GM21528 (cell line): ENCODE measurements around the gene PADI3.
"Not testable (repeated sequence)": the region's sequence is repeated elsewhere in the genome, so short reads cannot be mapped to it uniquely, and the experiment has no call there.

Experiments
- ATAC-seq: cut with Tn5 transposase; IDR thresholded peaks from one replicate; pipeline ENCODE4 v1.9.1; 2021; ENCODE audit warnings: mild to moderate bottlenecking, moderate library complexity; ENCODE audit not compliant: unreplicated experiment, low FRiP score

Gene PADI3

DNA sequence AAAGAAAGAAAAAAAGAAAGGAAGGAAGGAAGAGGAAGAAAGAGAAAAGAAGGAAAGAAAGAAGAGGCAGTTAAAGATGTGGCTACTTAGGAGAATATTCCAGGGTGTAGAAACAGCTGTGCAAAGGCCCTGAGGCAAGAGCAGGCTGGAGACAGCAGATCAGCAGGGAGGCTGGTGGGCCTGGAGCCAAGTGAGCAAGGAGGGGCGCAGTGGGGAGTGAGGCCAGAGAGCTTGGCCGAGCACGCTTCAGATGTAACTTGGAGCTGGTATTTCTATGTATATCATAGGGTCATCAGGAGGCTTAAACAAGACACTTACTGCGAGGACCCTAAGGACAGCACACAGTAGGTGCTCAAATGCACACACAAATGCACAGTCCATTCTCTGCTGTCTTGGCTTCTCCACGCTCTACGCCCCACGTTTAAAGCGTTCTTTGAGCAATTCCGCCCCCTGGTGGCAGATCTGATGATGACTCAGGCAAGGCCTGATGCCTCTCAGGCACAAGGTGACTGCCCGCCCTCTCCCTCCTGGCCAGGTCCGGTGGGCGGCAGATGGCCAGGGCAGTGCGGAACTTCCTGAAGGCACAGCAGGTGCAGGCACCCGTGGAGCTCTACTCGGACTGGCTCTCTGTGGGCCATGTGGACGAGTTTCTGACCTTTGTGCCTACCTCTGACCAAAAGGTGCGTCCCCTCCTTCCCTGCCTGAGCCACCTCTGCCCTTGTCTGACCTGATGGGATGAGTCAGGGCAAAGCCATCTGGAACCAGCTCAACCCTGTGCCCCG lies 11.9 kb upstream of the PADI3 start:
- no peak for ATAC-seq

DNA sequence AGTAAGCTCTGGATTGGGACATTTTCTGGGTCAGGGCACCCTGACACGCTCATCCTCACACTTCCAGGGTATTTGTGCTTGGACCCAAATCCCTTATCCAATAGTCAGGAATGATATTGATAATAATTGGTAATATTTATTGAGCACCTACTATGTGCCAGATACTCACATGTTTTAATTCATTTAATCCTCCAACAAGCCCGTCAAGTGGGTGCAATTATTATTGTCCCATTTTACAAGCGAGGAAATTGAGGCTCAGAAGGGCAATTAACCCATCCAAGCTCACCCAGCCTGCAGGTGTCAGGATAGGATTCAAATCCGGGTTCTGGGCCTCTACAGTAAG lies 11.4 kb upstream of the PADI3 start:
- no peak for ATAC-seq

DNA sequence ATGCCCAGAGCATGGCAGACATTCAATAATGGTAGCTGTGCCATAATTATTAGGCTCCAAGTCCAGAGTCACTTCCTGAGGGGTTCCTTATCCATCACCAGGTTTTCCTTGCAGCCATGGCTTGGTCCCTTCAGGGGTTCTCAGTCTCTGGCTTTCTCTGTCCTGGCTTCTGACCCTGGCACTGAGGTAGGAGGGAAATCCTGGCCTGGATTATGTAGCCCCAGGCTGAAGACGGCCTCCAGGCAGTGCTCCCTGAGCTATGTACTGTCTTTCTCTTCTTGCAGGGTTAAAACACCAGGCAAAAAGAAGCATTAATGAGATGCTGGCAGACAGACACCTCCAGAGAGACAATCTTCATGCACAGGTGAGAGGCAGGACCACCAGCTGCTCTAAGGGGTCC lies 9.5 kb upstream of the PADI3 start:
- ATAC-seq: no peak

DNA sequence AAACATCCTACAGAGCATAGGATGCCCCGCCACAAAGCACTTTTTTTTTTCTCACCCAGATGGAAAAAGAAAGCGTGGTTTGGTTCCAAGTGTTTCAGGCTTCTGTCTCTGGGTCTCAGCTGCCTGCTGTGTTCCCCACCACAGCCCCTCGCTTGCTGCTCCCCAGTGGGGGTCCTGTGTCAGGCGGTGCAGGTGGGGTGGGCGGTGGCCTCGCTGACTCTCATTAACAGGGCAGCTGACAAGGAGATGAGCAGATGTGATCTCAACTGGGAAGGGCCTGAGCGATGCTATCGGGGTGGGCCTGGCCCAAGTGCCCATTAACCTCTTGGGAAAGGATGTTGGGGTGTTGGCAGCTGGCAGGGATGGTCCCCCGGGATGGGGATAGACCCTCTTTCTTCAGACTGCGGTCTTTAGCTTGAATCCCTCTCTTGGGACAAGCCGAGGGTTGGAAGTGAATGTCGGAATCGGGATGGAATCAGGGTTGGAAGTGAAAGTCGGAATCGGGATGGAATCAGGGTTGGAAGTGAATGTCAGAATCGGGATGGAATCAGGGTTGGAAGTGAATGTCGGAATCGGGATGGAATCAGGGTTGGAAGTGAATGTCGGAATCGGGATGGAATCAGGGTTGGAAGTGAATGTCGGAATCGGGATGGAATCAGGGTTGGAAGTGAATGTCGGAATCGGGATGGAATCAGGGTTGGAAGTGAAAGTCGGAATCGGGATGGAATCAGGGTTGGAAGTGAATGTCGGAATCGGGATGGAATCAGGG lies 7.7 kb upstream of the PADI3 start:
- not testable (repeated sequence) for ATAC-seq

DNA sequence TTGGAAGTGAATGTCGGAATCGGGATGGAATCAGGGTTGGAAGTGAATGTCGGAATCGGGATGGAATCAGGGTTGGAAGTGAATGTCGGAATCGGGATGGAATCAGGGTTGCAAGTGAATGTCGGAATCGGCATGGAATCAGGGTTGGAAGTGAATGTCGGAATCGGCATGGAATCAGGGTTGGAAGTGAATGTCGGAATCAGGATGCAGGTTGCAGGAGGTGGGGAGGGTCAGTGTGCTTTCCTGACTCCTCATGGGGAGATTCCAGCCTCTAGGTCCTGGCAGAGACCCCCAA lies 7.2 kb upstream of the PADI3 start:
- ATAC-seq: not testable (repeated sequence)

DNA sequence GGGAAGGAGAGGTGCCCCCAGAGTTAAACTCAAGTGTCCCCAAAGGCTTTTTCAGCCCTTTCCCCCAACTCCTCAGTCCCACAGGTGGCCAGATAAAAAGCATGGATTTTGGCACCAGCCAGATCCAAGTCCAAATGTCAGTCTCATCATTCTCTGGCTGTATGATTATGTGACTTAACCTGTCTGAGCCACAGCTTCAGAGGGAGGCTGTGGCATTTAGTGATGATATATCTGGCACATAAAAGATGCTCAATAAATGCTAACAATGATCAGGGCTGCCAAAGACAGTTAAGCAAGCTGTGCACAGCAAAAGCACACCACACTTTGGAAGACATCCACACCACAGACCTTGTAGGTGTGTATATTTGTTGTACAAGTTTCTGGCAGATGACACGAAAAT lies 5.6 kb upstream of the PADI3 start:
- ATAC-seq: no peak

DNA sequence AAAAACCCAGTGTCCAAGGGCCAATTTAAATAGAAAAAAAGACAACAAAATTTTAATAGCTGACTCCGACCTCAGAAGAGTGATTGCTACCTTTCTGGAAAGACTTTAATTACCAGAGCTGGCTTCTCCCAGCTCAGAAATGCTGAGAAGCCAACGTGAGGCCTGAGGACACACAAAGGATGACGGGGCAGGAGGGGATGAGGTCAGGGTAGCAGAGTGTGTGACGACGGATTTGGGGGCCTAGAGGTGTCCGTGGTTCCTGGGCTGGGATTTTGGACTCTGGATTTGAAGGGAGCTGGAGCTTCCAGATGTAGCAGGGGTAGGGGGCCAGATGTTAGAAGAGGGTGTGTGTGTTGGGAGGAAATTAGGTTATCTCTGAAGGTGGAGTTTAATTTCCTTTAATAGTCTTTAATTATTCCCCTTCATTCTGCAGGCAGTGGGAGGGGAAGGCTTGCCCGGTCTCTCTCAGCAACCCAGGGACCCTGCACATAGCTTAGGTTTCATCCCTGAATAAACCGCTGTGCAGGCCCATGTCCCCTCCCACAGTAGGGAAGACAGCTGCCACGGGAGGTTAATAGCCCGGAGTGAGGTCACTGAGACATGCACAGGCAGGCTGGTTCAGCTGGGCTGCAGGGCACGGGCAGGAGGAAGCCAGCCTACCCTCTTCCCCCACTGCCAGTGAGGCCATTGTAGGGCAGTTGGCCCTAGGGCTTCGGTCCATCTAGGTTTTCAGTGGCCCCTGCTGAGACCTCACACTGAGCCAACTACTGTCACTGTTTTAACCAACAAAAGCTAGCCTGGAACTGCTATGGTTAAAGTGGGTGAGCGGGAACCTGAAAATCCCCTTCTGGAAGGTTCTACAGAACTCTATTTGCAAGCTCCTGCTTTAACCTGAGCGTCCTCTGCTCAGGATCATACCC lies 3.8 kb upstream of the PADI3 start:
- no peak for ATAC-seq

DNA sequence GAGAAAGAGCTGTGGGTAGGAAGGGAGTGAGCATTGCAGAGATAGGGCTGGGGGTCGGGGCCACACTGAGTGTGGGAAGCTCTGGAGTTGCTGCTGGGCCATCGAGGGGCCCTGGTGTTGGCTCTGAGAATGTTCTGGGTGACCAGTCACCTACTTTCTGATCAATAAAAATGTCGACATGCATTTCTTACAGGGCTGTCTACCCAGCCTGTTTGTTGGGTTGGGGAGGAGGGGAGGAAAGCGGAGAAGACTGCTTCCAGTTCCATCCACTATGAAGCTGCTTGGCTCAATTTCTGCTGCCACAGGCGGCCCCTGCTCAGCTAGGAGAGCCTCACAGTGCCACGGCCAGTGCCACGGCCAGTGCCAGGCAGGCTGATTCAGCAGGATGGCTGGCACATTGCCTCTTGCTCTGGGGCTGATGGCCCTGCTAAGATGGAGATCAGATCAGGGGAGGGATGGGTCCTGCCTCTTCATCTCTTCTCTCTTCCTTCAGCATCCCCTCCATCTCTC lies 3.0 kb upstream of the PADI3 start:
- ATAC-seq: no peak

DNA sequence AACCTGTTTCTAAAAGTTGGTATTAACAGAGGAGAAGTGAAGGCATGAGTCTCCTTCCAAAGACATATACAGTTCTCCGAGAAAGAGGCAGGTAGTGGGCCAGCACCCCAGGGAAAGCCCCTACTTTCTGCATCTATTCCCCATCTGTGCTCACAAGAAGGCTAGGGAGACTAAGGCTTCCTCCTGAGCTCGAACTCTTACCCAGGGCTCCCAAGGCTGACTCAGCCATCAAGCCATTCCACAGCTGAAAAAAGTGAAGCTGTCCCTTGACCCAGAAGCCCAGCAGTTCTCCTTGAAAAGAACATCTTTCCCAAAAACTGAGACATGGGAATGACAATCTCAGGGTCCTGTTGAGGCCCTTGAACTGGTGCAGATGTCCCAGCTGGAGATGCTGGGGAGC lies 1.9 kb upstream of the PADI3 start:
- no peak for ATAC-seq

DNA sequence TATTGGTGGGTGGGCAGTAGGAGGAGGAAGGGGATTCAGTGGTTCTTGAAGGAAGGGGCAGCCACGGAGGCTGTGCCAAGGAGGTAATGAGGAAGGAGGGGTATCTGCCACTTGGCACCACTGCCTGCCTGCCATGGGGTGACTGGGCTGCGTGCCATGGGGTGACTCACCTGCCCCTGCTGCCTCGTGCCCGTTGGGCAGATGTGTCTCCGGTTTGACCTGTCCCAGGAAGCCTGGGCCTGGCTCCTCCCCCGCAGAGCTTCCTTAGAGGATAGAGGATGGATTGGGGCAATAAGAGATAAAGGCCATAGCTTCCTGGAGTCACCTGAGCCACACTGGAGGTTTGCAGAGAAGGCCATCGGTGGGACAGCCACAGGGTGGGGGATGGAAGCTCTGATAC lies 1.7 kb downstream of the PADI3 start:
- ATAC-seq: no peak

DNA sequence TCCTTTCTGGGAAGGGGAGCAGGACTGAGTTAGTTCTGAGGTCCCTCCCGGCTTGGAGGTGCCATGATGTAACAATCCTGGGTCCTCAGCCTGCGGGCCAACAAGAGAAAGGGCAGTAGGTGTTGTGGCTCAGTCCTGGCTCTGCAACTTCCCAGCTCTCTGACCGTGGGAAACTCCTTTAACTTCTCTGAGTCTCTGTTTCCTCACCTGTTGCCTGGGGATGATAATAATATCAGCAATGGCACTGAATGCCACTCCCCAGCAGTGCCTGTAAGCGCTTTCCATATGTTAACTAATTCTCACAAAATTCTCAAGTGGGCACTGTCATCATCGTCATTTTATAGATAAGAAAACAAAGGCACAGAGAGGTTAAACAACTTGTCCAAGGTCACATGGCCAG lies 2.3 kb downstream of the PADI3 start:
- ATAC-seq: no peak

DNA sequence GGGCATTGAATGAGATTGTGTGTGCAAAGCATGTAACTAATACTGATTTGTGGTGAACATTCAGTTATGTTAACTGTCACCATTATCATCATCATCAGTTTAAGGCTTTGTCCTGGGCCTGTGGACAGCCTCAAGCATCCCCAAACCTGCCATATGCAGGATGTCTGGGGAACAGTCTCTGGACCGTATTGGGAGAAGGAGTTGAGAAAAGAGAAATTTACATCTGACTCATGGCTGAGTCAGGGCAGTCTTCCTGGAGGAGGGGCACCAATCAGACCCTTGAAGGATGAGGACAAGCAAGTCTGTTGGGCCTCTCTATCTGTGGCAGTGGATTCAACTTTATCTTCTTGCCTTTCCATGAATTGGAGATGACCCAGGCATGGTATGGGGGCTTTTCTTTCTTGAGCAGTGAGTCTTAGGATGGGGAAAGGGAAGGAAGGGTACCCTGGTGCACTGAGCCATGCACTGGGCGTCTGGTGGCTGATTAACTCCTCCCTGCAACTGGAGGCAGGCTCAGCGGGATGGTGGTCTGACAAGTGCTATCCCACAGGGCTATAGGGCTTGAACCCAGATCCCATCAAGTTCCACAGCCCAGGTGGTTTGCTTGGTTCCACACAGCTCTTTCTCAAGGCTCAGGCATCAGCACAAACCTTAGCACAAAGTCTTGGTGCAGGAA lies 2.9 kb downstream of the PADI3 start:
- ATAC-seq: no peak

DNA sequence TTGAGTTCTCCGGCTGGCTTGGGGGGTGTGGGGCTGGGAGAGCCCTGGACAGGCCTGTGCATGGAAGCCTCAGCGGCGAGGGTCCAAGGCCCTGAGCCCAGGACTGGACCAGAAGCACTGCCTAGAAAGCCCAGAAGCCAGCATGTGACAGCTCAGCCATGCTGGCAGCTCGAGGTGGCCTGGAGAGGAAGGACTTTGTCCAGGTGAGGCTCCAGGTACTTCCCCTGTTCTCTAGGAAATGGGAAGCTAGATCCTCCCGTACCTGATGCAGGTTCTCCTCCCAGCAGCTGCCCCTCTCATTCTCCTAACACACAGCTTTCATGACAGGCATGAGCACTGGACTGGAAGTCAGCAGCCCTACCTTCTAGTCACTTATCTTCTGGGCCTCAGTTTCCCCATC lies 6.4 kb downstream of the PADI3 start:
- ATAC-seq: no peak

DNA sequence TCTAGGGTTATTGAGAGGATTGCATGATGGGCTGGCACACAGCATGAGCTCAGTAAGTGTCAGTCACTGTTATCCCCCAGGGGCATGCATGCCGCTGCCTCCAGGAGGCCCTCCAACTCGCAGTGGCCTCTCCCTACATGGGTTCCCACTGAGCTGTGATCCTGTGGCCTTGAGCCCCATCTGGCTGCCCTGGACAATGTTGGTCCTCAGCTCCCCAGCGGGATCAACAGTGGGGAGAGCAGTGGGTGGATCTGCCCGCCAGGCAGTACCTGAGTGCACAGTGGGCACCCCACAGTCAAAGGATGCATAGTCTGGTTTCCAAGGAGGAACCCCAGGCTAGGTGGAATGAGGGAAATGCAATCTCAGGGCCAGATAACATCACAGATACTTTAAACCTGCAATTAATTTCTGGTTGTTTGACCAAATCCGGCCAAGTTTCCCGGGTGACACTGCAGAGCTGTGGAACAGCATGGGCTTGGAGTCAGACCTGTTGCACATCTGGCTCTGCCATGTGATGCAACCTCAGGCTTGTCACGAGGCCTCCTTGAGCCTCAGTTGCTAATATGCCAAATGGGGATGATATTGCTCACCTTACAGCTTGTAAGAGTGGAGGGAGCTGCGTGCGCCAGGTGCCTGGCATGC lies 9.3 kb downstream of the PADI3 start:
- ATAC-seq: no peak

DNA sequence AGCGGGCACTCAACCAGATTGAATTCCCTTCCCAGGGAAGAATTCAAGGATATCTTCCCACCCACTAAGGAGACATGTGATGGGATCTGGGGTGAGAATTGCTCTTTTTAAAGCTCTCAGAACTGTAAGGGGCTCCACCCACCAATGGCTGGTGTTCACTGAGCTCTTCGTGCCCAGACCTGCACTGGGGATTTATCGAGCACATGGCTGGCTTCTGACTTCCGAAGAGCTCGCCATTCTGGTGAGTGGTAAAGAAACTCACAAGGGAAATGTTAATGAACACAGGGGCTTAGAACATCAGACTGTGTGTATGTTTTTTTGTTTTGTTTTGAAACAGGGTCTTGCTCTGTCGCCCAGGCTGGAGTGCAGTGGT lies 9.8 kb downstream of the PADI3 start:
- ATAC-seq: no peak

DNA sequence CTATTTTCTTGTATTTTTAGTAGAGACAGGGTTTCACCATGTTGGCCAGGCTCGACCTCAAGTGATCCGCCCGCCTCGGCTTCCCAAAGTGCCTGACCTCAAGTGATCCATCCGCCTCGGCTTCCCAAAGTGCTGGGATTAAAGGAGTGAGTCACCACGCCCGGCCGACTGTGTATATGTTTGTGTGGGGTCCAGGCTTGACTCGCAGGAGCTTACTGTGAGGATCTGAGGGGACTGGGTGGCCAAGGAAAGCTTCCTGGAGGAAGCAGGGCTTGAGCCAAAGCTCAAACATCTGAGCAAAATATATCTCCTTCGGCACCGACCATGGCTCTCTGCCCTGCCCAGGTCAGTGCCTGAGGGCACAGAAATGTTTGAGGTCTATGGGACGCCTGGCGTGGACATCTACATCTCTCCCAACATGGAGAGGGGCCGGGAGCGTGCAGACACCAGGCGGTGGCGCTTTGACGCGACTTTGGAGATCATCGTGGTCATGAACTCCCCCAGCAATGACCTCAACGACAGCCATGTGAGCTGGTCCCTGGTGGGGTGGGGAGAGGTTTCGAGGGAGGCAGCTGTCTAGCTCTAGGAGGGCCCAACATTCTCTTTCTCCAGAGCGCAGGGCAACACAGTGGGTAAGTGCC lies 10.5 kb downstream of the PADI3 start:
- ATAC-seq: no peak

DNA sequence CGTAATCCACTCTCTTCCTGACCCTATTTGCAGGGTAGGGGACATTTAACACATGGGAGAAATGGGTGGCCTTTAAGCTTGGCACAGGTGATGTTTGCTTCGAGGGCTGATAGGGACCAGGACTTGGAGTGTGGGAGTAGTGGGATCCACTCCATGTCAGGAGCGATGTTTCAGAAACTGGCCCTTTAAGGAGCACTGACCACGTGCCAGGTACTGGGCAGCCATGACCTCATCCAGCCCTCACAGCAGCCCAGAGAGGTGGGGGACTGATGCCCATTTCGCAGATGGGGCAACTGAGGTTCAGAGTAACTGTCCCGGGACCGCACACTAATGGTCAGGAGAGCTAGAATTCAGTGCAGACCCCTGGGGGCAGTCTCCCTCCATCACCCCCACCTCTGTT lies 11.4 kb downstream of the PADI3 start:
- ATAC-seq: no peak

DNA sequence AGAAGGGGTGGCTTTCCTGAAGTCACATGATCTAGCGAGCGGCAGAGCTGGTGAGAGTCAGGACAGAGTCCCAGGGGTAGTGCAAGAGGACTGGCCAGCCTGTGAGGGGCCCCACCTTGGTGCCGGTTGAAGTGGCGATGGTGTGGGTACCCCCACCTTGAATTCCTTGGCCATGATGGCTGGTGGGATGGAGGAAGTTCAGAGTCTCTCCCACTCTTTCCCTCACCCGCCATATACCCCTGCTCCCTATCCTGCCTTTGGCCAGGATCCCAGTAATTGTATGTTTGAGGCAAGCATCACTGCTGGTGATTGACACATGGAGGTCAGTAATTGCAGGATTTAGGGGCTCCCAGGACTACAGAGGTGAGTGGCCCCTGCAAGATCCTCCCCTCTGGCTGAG lies 11.8 kb downstream of the PADI3 start:
- no peak for ATAC-seq

DNA sequence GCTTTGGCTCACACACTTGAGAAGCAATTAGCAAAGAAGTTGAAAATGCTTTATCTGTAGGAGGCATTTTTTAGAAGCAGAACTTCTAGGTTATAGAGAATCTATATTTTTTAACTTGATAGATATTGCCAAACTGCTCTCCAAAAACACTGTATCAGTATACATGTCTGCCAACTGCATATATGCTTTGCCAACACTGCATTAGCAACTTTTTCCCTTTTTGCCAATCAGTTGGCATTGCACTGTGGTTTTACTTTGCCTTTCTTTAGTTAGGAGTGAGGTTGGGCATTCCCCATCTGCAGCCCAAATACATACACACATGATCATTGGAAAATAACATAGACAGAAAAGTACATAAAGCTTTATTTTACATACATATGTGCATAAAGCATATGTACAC lies 15.0 kb downstream of the PADI3 start:
- ATAC-seq: no peak

DNA sequence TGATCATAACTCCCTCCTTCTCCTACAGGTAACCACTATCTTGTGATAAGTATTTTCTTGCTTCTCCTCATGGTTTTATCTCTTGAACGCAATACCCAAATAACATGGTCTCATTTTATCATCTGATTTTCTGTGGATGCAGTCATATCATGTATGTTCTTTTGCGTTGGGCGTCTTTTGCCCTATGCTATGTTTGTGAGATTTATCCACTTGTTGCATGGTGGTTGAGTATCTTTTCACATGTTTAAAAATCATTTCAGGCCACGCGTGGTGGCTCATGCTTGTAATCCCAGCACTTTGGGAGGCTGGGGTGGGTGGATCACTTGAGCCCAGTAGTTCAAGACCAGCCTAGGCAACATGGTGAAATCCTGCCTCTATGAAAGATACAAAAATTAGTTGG lies 15.6 kb downstream of the PADI3 start:
- no peak for ATAC-seq
